PC-9 (cell line): ENCODE measurements around the gene FOXN4. TPM values are rescaled to one million over a fixed set of nuclear protein-coding genes. Genes with fewer than 3 reads are reported as not detected.

ENCODE experiments used
- BruUV-seq: library from RNA; stranded (reverse); fragments of 400-500 nt; replicated peaks from 2 replicates; lab custom pipeline; 2021; lab: Mats Ljungman, UMichigan
- CTCF ChIA-PET: fragments of 300-600 bp; sonication (Branson Sonifier 250); formaldehyde crosslinking; loops from one replicate; lab custom pipeline; 2022; ENCODE audit warnings: antibody characterized with exemption; lab: Charles Lee
- POLR2A ChIA-PET: fragments of 300-600 bp; sonication (Branson Sonifier 250); formaldehyde crosslinking; loops from one replicate; lab custom pipeline; 2022; ENCODE audit warnings: antibody characterized with exemption; ENCODE audit not compliant: unreplicated experiment; lab: Charles Lee
- DNase-seq, 2 experiments: peaks; one replicate each; pipeline versions ENCODE4 v3.0.0 to v3.0.0-alpha.2; 2015 to 2022; ENCODE audit warnings: mixed read lengths in 1 of 2
- H2AFZ ChIP-seq: fragments of 200-600 bp; sonication (generic); 2 replicates; pipeline ENCODE4 v1.8.1; 2017; ENCODE audit warnings: antibody characterized with exemption
- H3F3A ChIP-seq: fragments of 200-600 bp; sonication (generic); 2 replicates; pipeline ENCODE4 v1.8.1; 2017; ENCODE audit warnings: antibody characterized with exemption, mild to moderate bottlenecking, low read depth; ENCODE audit not compliant: insufficient read depth
- H3K27ac ChIP-seq: fragments of 200-600 bp; sonication (generic); 2 replicates; pipeline ENCODE4 v1.6.1; 2016; ENCODE audit warnings: mixed run types
- H3K27me3 ChIP-seq: fragments of 200-600 bp; sonication (generic); 2 replicates; pipeline ENCODE4 v1.6.1; 2016; ENCODE audit warnings: low read depth, mixed run types; ENCODE audit not compliant: insufficient read depth
- H3K36me3 ChIP-seq: fragments of 200-600 bp; sonication (generic); 2 replicates; pipeline ENCODE4 v1.6.1; 2016; ENCODE audit warnings: low read depth, mixed run types
- H3K4me1 ChIP-seq: fragments of 200-600 bp; sonication (generic); replicated peaks from 2 replicates; pipeline ENCODE4 v1.6.1; 2016; ENCODE audit warnings: mixed run types; ENCODE audit not compliant: insufficient read depth
- H3K4me2 ChIP-seq: fragments of 200-600 bp; sonication (generic); 2 replicates; pipeline ENCODE4 v1.6.1; 2017; ENCODE audit warnings: mixed run types
- H3K4me3 ChIP-seq: fragments of 200-600 bp; sonication (generic); 2 replicates; pipeline ENCODE4 v1.6.1; 2016; ENCODE audit warnings: mixed run types
- H3K79me2 ChIP-seq: fragments of 200-600 bp; sonication (generic); 2 replicates; pipeline ENCODE4 v1.6.1; 2017; ENCODE audit warnings: low read depth, mixed run types
- H3K9me2 ChIP-seq: fragments of 200-600 bp; sonication (generic); 2 replicates; pipeline ENCODE4 v1.8.1; 2017; ENCODE audit warnings: mild to moderate bottlenecking; ENCODE audit not compliant: insufficient read depth
- H3K9me3 ChIP-seq: fragments of 200-600 bp; sonication (generic); 2 replicates; pipeline ENCODE4 v1.8.1; 2016; ENCODE audit warnings: low read depth; ENCODE audit not compliant: insufficient read depth
- H4K20me1 ChIP-seq: fragments of 200-600 bp; sonication (generic); 2 replicates; pipeline ENCODE4 v1.8.1; 2017; ENCODE audit not compliant: insufficient read depth
- CTCF ChIP-seq: fragments of 200-600 bp; sonication (generic); conservative IDR thresholded peaks from 2 replicates; pipeline ENCODE4 v1.6.1; 2017; ENCODE audit warnings: mixed run types, antibody characterized with exemption, mild to moderate bottlenecking, moderate library complexity
- EZH2 ChIP-seq: fragments of 200-600 bp; sonication (generic); IDR thresholded peaks from 2 replicates; pipeline ENCODE4 v1.8.0; 2017; ENCODE audit warnings: antibody characterized with exemption, low read depth
- intact Hi-C: fragments of 100-400 bp; cut with micrococcal nuclease; formaldehyde crosslinking; loops from one replicate; pipeline ENCODE4 v1.10.0; 2022; ENCODE audit not compliant: unreplicated experiment
- total RNA-seq: library from RNA; stranded (reverse); gene quantifications from 2 replicates; pipeline ENCODE4 v1.2.3, GENCODE V29; 2021

The FOXN4 gene
- total RNA-seq, 1 experiment from 2014 or later, result not detected

- H4K20me1 ChIP-seq, result no peaks in the 10 kb centered on the region
- DNase-seq, result no peak
- no peak overlapping the region for H3K4me3 ChIP-seq
- H2AFZ ChIP-seq, result no peak overlapping the region
- no peak overlapping the region for H3K4me2 ChIP-seq
- POLR2A ChIA-PET, result interaction anchor here (0.6 kb wide), 1 partner anchor 332 kb away, joined by 3 read pairs; no protein-coding TSS in a partner anchor
- intact Hi-C loops, result no loop called here
- no peaks in the 10 kb centered on the region for H3K4me1 ChIP-seq
- TF ChIP-seq EZH2 (no peak), CTCF (no peak)
- no TSS peak for BruUV-seq
- H3K9me3 ChIP-seq, result no peaks in the 10 kb centered on the region
- H3K79me2 ChIP-seq, result no peaks in the 10 kb centered on the region
- no peaks in the 10 kb centered on the region for H3K9me2 ChIP-seq
- H3K36me3 ChIP-seq, result no peaks in the 10 kb centered on the region
- no peak overlapping the region for H3K27ac ChIP-seq
- H3K27me3 ChIP-seq, result peaks cover 27% of the 10 kb centered on the region
- H3F3A ChIP-seq, result no peaks in the 10 kb centered on the region
- CTCF ChIA-PET, result no interaction called here
Observed at GRCh38 chr12:109232731-109233130, 76.4 kb downstream of the FOXN4 start.

DNA sequence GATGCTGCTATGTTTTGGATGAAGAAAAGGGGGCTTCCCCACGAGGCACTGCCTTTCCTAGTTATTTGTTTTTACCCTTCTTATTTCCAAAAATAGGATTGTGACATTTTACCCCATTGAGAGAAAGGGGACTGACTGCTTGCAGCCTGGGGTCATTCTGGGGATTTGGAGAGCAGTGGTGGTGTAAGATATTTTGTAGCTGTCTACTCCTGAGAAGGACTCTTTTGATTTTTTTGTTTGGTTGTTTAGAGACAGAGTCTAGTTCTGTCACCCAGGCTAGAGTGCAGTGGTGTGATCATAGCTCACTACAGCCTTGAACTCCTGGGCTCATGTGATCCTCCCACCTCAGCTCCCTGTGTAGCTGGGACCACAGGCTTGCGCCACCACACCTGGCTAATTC, 78.9 kb downstream of the FOXN4 start:
- no peak overlapping the region for H3K4me3 ChIP-seq
- no peak overlapping the region for H3K27ac ChIP-seq
- H3K4me1 ChIP-seq, result no peaks in the 10 kb centered on the region
- no peaks in the 10 kb centered on the region for H4K20me1 ChIP-seq
- CTCF ChIA-PET, result no interaction called here
- H3K27me3 ChIP-seq, result peaks cover 19% of the 10 kb centered on the region
- intact Hi-C loops, result no loop called here
- H3K9me2 ChIP-seq, result no peaks in the 10 kb centered on the region
- no peak overlapping the region for H3K4me2 ChIP-seq
- H3K79me2 ChIP-seq, result no peaks in the 10 kb centered on the region
- H3K36me3 ChIP-seq, result no peaks in the 10 kb centered on the region
- DNase-seq, result no peak
- POLR2A ChIA-PET, result no interaction called here
- no peaks in the 10 kb centered on the region for H3K9me3 ChIP-seq
- BruUV-seq, result no TSS peak
- no peak overlapping the region for H2AFZ ChIP-seq
- TF ChIP-seq EZH2 (no peak), CTCF (no peak)
- no peaks in the 10 kb centered on the region for H3F3A ChIP-seq

DNA sequence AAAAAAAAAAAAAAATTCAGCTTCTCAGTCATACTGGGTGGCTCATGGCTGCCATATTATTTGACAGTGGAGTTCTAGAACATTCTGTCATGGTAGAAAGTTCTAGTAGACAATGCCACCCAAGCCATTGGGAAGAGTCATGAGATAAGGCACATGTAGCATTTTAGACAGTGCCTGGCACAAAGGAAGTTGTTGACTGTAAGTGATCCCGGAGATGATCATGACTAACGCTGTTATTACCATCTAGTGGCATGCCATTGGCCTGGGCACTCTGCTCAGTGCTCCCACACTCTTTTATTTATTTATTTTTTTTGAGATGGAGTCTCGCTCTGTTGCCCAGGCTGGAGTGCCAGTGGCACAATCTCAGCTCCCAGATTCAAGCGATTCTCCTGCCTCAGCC, 80.4 kb downstream of the FOXN4 start:
- no peak for TF ChIP-seq EZH2
- no peak for TF ChIP-seq CTCF
- POLR2A ChIA-PET, result no interaction called here

More for the DNA sequence above, 80.4 kb downstream of the FOXN4 start:
- intact Hi-C loops, result no loop called here
- Histone ChIP-seq H3K4me2 (no peak overlapping the region), H3K9me3 (no peaks in the 10 kb centered on the region), H3K4me3 (no peak overlapping the region), H3K9me2 (no peaks in the 10 kb centered on the region), H3F3A (no peaks in the 10 kb centered on the region), H2AFZ (no peak overlapping the region), H3K36me3 (no peaks in the 10 kb centered on the region), H3K27me3 (peaks cover 14% of the 10 kb centered on the region), H3K79me2 (no peaks in the 10 kb centered on the region), H4K20me1 (no peaks in the 10 kb centered on the region), H3K4me1 (no peaks in the 10 kb centered on the region), H3K27ac (no peak overlapping the region)
- CTCF ChIA-PET, result no interaction called here
- no TSS peak for BruUV-seq
- no peak for DNase-seq

Other genes with a start within 250 kb of the FOXN4 start
- 14.9 and 15.2 TPM in 2 replicates for gene ALKBH2, start 215.8 kb downstream of the FOXN4 start, total RNA-seq
- 52.5 and 54.9 TPM in 2 replicates for gene UNG, start 211.7 kb downstream of the FOXN4 start, total RNA-seq
- gene ACACB, start 192.7 kb downstream of the FOXN4 start, total RNA-seq, result 13.8 and 15.1 TPM in 2 replicates
- not detected in 2 replicates for gene MYO1H, start 38.6 kb upstream of the FOXN4 start, total RNA-seq
- gene KCTD10, start 168.0 kb upstream of the FOXN4 start, total RNA-seq, result 37.4 and 45.9 TPM in 2 replicates
- gene UBE3B, start 168.3 kb upstream of the FOXN4 start, total RNA-seq, result 45.4 and 48.0 TPM in 2 replicates